Sigmoid colon (tissue), 7 donors: Measurements from ENCODE around the gene EQTN. TPM values are rescaled to one million over a fixed set of nuclear protein-coding genes. Genes with fewer than 3 reads are reported as not detected.

Source experiments
- DNase-seq: peaks from one replicate; pipeline ENCODE4 v3.0.0-alpha.2; 2019
- H3K27ac ChIP-seq, 4 donors: fragments of 200-600 bp; sonication (generic); one replicate each; pipeline ENCODE4 v1.5.1; 2016 to 2019; ENCODE audit warnings: mild to moderate bottlenecking in 1 of 4
- H3K27me3 ChIP-seq, 3 donors: fragments of 200-600 bp; sonication (generic); one replicate each; pipeline ENCODE4 v1.5.1; 2019; ENCODE audit warnings: mild to moderate bottlenecking in 1 of 3
- H3K36me3 ChIP-seq, 4 donors: fragments of 200-600 bp; sonication (generic); one replicate each; pipeline ENCODE4 v1.5.1; 2016 to 2019
- H3K4me1 ChIP-seq, 4 donors: fragments of 200-600 bp; sonication (generic); one replicate each; pipeline ENCODE4 v1.5.1; 2017 to 2019
- H3K4me3 ChIP-seq, 4 donors: fragments of 200-600 bp; sonication (generic); one replicate each; pipeline ENCODE4 v1.5.1; 2017 to 2019; ENCODE audit warnings: mild to moderate bottlenecking in 2 of 4, moderate library complexity in 1 of 4
- H3K9me3 ChIP-seq, 4 donors: fragments of 200-600 bp in 3 of 4; sonication (generic) in 3 of 4; one replicate each; pipeline versions ENCODE4 v1.5.1 to v1.6.1; 2013 to 2019
- CTCF ChIP-seq, 4 experiments: fragments of 450-650 bp in 3 of 4; fragments of 200-600 bp in 1 of 4; IDR thresholded peaks; one replicate each; pipeline ENCODE4 v1.5.1; 2016 to 2019; ENCODE audit warnings: antibody characterized with exemption in 4 of 4, mild to moderate bottlenecking in 3 of 4, moderate library complexity in 2 of 4
- EP300 ChIP-seq, 4 donors: sonication (generic); formaldehyde crosslinking; IDR thresholded peaks; one replicate each; pipeline ENCODE4 v1.6.1; 2017; ENCODE audit warnings: antibody characterized with exemption in 4 of 4
- POLR2A ChIP-seq, 2 donors: fragments of 450-650 bp; IDR thresholded peaks; one replicate each; pipeline ENCODE4 v1.6.1; 2016; ENCODE audit warnings: antibody characterized with exemption in 2 of 2, mild to moderate bottlenecking in 2 of 2, moderate library complexity in 2 of 2
- POLR2AphosphoS5 ChIP-seq, 4 donors: sonication (generic); formaldehyde crosslinking; IDR thresholded peaks; one replicate each; pipeline ENCODE4 v1.6.1; 2017; ENCODE audit warnings: antibody characterized with exemption in 4 of 4
- WGBS, 2 donors: extraction: QIAGEN DNeasy Blood & Tissue Kit; methylation state at CpG; one replicate each; pipeline ENCODE4 v1.1.7; 2013; 5-methylcytosine and 5-hydroxymethylcytosine counted together
- intact Hi-C: fragments of 100-400 bp; cut with DNase I; formaldehyde crosslinking; loops from one replicate; pipeline ENCODE4 v1.15.1; 2023
- polyA plus RNA-seq, 3 donors: library from polyadenylated mRNA; stranded (reverse); fragments of 200-250 nt; gene quantifications; one replicate each; pipeline ENCODE4 v1.2.3, GENCODE V29; 2013
- total RNA-seq, 4 donors: library from RNA; depleted of rRNA; stranded (reverse); fragments of >200 nt; gene quantifications; one replicate each; pipeline ENCODE4 v1.1.0, GENCODE V29; 2016
- donor health status: healthy with polysubstance abuse.
- donor health status: Bipolar disorder and iron deficiency.
- donor health status: healthy.

EQTN gene
- total and polyA plus RNA-seq, 7 donors = 0.17 to 0.71 TPM; not detected in 5

DNA sequence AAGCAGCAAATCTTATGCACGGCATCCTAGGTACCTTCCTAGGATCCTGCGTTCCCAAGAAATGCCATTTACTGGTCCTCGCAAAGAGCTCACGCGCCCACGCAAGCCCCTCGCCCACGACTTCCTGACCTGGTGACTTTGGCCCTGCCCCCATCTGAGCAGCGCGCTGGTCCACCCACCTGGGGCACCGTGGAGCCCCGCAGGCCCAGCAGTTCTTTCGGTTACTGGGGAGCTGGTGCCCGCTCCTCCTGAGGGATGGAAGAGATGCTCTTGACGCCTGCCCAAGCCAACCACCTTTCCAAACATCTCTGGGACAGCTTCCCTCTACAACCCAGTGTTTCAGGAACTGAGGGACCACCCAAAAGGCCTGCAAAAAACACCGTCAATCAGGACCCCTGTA, 16.7 kb downstream of the EQTN start:
- 94 to 95% methylated on average over 16 of the region's 16 CpGs for WGBS, 2 donors
- TF ChIP-seq EP300 (IDR thresholded peaks at IDR 0.05) (no peak), POLR2A (IDR thresholded peaks at IDR 0.05) (no peak), CTCF (IDR thresholded peaks at IDR 0.05) (no peak), POLR2AphosphoS5 (IDR thresholded peaks at IDR 0.05) (no peak)
- Histone ChIP-seq H3K27ac (no peak overlapping the region), H3K9me3 (no peaks in the 10 kb centered on the region), H3K4me3 (no peak overlapping the region), H3K27me3 (no peaks in the 10 kb centered on the region), H3K36me3 (no peaks in the 10 kb centered on the region), H3K4me1 (peaks cover 0 to 11% (median 8%) of the 10 kb centered on the region in 4 donors)
- intact Hi-C loops = no loop called here
- DNase-seq = no peak

DNA sequence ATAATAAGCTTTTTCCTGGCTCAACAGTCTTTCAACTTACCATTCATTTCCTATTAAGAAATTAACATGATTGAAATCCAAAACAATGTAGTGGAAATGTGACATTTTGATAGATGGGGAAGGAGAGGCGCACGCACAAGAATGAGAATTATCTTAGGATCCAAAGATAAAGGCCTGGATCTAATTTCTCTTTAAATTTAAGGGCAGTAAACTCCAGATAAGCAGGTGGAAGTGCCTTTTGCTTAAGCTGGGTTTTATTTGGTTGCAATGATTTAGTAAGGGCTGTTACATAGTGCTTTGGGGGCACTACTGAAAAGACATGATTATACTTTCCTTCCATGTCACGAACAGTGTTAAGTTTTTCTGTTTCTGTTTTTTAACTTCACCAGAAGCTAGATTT, 17.3 kb downstream of the EQTN start:
- intact Hi-C loops = no loop called here
- Histone ChIP-seq H3K27ac (no peak overlapping the region), H3K36me3 (no peaks in the 10 kb centered on the region), H3K27me3 (no peaks in the 10 kb centered on the region), H3K4me1 (peaks cover 0 to 11% (median 8%) of the 10 kb centered on the region in 4 donors), H3K4me3 (no peak overlapping the region), H3K9me3 (no peaks in the 10 kb centered on the region)
- DNase-seq = no peak
- WGBS, 2 donors = 85 to 86% methylated on average over 3 of the region's 3 CpGs
- TF ChIP-seq EP300 (IDR thresholded peaks at IDR 0.05) (no peak), POLR2A (IDR thresholded peaks at IDR 0.05) (no peak), POLR2AphosphoS5 (IDR thresholded peaks at IDR 0.05) (no peak), CTCF (IDR thresholded peaks at IDR 0.05) (no peak)

DNA sequence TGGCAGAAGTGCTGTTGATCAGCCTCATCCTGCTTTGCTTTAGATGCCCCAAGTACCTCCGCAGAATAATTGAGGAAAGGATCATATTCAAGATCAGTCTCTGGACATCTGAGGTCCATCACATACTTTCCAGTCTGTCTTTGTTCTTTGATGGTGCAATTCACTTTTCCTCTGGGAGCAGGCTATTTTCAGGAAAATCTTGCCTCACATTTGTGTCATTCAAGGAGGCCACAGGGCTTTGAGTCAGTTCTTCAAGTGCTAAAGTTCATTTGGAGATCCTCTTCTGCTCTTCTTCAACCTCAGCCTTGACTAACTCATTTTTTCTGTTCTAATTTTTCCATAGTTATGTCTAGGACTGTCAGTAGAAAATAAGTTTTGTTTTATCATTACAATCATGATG, 18.6 kb downstream of the EQTN start:
- DNase-seq = no peak
- Histone ChIP-seq H3K4me1 (peaks cover 0 to 11% (median 8%) of the 10 kb centered on the region in 4 donors), H3K27me3 (no peaks in the 10 kb centered on the region), H3K27ac (no peak overlapping the region), H3K4me3 (no peak overlapping the region), H3K36me3 (no peaks in the 10 kb centered on the region), H3K9me3 (no peaks in the 10 kb centered on the region)
- intact Hi-C loops = no loop called here
- TF ChIP-seq POLR2A (IDR thresholded peaks at IDR 0.05) (no peak), POLR2AphosphoS5 (IDR thresholded peaks at IDR 0.05) (peak in 2 of 4 donors; percentile 50 to 51)
- 92 to 95% methylated on average over 1 of the region's 1 CpG for whole genome bisulfite sequencing, 2 donors

DNA sequence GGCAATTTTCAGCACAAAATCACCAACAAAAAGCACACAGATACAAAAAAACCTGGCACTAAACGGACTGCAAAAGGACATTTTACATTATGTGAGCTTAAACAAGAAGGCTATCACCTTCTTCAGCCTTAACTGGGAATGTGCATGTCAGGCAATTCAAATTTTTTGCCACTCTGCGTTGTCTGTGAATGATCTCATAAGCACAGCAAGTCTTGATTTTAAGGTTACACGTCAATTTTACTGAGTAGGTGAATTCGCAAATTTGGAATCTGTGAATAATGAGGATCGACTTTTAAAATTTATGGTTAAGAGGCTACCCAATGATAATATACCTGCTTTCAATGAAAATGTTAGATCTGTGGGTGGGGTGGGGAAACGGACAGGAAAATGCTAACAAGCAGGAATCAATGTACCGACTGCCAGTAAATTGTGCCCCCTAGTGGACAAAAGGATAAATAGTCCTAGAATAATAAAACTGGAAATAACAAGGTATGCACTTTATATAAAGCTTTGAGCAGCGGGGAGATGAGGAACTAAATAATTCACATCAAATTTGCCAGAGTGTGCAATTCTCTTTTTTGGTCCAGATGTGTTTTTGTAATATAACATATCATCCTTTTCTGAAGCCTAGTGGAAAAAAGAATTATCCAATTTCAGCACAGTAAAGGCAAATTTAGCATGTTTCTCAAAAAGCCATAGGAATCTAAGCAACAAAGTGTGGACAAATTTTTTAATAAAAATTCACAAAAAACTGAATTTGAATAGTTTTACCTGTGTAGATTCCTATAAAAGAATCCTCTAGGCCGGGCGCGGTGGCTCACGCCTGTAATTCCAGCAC, 20.5 kb downstream of the EQTN start:
- intact Hi-C loops = loop anchor here (1.0 kb wide), 1 partner anchor 243 kb away; no protein-coding TSS in a partner anchor
- 34 to 46% methylated on average over 12 of the region's 12 CpGs for WGBS, 2 donors
- DNase-seq = no peak
- no peak overlapping the region for H3K27ac ChIP-seq
- H3K9me3 ChIP-seq = no peaks in the 10 kb centered on the region
- peak overlapping the region in 2 of 4 donors; percentile 13 to 22 for H3K4me3 ChIP-seq
- no peaks in the 10 kb centered on the region for H3K36me3 ChIP-seq
- H3K4me1 ChIP-seq = peaks cover 0 to 11% (median 8%) of the 10 kb centered on the region in 4 donors
- no peak for TF ChIP-seq POLR2A (IDR thresholded peaks at IDR 0.05)
- TF ChIP-seq CTCF (IDR thresholded peaks at IDR 0.05) = peak; percentile 52 to 80 (median 71)
- no peaks in the 10 kb centered on the region for H3K27me3 ChIP-seq

- H3K36me3 ChIP-seq = no peaks in the 10 kb centered on the region
- no peak overlapping the region for H3K4me3 ChIP-seq
- WGBS, 2 donors = 77 to 87% methylated on average over 1 of the region's 1 CpG
- intact Hi-C loops = no loop called here
- peaks cover 0 to 11% (median 5%) of the 10 kb centered on the region in 4 donors for H3K4me1 ChIP-seq
- H3K27me3 ChIP-seq = no peaks in the 10 kb centered on the region
- DNase-seq = no peak
- TF ChIP-seq CTCF (IDR thresholded peaks at IDR 0.05) = no peak
- TF ChIP-seq EP300 (IDR thresholded peaks at IDR 0.05) = no peak
- no peak for TF ChIP-seq POLR2A (IDR thresholded peaks at IDR 0.05)
- TF ChIP-seq POLR2AphosphoS5 (IDR thresholded peaks at IDR 0.05) = no peak
- no peaks in the 10 kb centered on the region for H3K9me3 ChIP-seq
- H3K27ac ChIP-seq = no peak overlapping the region
Measured at GRCh38 chr9:27273186-27273585, 23.8 kb downstream of the EQTN start.
